ENCODE measurements around the gene JPT2.

The JPT2 gene

DNA sequence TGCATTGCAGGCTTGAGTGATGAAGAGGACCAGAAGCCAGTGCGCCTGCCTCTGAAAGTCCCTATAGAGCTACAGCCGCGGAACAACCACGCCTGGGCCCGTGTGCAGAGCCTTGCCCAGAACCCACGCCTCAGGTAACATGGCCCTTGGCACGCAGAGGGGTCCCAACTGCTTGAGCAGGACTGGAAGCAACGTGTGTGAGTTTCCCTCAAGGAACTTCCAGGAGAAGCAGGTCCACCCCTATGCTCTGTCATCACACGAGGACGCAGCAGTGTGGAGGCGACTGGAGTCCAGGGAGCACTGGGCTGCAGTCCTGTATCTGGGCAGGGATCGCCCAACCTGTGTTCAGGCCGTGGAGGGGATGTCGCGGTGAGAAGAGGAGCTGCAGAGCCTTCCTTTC lies 25.1 kb upstream of the JPT2 start:
- no peaks in the 10 kb centered on the region for H3K27me3 ChIP-seq (replicated peaks; ENCODE audit: control insufficient read depth, insufficient read depth, low read length)
- TF ChIP-seq CTCF (IDR thresholded peaks at IDR 0.05; ENCODE audit: insufficient read depth, low read length, poor library complexity, severe bottlenecking) = no peak
- peaks cover 21% of the 10 kb centered on the region for H3K36me3 ChIP-seq (ENCODE audit: control insufficient read depth, insufficient read depth, low read length)
- no peak overlapping the region for H3K4me3 ChIP-seq (replicated peaks; ENCODE audit: low read depth, low read length)
- no peak for DNase-seq (ENCODE audit: extremely low read depth, insufficient read length)

DNA sequence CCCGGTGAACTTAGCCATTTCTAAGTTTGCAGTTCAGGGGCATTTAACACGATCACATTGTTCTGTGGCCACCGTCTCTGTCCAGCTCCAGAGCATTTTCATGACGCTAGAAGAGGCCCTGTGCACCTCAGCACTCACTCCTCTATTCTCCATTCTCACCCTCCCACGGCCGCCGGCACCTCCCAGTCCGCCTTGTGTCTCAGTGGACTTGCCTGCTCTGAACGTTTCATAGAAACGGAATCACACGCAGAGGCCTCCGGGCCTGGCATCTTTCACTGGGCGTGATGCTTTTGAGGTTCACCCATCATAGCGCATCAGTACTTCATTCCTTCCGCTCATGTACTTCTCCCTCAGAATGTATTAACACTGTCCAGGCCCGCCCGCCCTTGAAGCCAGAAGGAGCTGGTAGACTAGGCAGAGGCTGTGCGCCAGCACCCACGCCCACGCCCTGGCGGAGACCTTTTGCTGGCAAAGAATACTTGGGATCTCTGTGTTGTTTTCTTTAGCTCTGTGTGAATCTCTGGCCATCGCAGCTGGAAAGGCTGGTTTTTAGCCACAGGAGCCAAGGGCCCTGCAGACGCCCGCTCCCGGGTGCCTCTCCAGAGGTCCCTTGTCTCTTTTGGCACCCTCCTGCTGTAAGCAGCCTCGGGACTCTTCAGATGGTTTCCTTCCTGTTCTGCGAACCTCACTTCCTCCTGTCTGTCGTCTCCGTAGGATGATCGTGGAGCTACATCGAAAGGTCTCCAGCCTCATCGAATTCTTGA lies 23.4 kb upstream of the JPT2 start:
- Histone ChIP-seq H3K36me3 (ENCODE audit: control insufficient read depth, insufficient read depth, low read length) (peaks cover 21% of the 10 kb centered on the region), H3K27me3 (replicated peaks; ENCODE audit: control insufficient read depth, insufficient read depth, low read length) (no peaks in the 10 kb centered on the region), H3K4me3 (replicated peaks; ENCODE audit: low read depth, low read length) (no peak overlapping the region)
- no peak for DNase-seq (ENCODE audit: extremely low read depth, insufficient read length)
- no peak for TF ChIP-seq CTCF (IDR thresholded peaks at IDR 0.05; ENCODE audit: insufficient read depth, low read length, poor library complexity, severe bottlenecking)

DNA sequence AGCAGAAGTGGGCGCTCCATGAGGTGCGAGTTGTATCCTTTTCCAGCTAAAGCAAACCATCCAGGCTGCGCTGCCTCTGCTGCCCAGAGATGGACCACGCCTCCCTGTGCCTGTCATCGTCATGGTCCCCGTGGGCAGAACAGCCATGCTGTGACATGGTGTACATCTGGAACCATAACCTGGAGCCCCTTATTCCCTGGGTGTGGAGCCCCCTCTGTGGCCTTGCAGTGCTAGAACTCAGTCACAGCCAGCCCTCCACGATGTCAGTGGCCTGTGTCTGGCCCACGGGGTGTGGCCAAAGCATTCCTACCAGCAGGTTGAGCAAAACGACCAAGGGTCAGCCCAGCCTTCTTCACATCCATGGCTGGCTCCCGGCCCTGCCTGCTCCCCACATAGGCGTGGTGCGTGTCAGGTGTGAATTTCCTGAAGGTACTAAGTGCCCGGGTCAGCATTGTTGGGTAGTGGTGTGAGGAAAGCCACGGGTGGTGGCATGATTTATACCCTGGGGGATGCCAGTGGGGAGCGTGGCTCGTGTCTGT lies 22.7 kb upstream of the JPT2 start:
- no peak for TF ChIP-seq CTCF (IDR thresholded peaks at IDR 0.05; ENCODE audit: insufficient read depth, low read length, poor library complexity, severe bottlenecking)
- Histone ChIP-seq H3K27me3 (replicated peaks; ENCODE audit: control insufficient read depth, insufficient read depth, low read length) (no peaks in the 10 kb centered on the region), H3K4me3 (replicated peaks; ENCODE audit: low read depth, low read length) (no peak overlapping the region), H3K36me3 (ENCODE audit: control insufficient read depth, insufficient read depth, low read length) (peaks cover 25% of the 10 kb centered on the region)
- no peak for DNase-seq (ENCODE audit: extremely low read depth, insufficient read length)

- Histone ChIP-seq H3K4me3 (replicated peaks; ENCODE audit: low read depth, low read length) (no peak overlapping the region), H3K36me3 (ENCODE audit: control insufficient read depth, insufficient read depth, low read length) (peaks cover 22% of the 10 kb centered on the region), H3K27me3 (replicated peaks; ENCODE audit: control insufficient read depth, insufficient read depth, low read length) (no peaks in the 10 kb centered on the region)
- no peak for DNase-seq (ENCODE audit: extremely low read depth, insufficient read length)
- no peak for TF ChIP-seq CTCF (IDR thresholded peaks at IDR 0.05; ENCODE audit: insufficient read depth, low read length, poor library complexity, severe bottlenecking)
Measured at GRCh38 chr16:1655909-1656807, 21.9 kb upstream of the JPT2 start.

- Histone ChIP-seq H3K27me3 (replicated peaks; ENCODE audit: control insufficient read depth, insufficient read depth, low read length) (no peaks in the 10 kb centered on the region), H3K36me3 (ENCODE audit: control insufficient read depth, insufficient read depth, low read length) (peaks cover 22% of the 10 kb centered on the region), H3K4me3 (replicated peaks; ENCODE audit: low read depth, low read length) (no peak overlapping the region)
- DNase-seq (ENCODE audit: extremely low read depth, insufficient read length) = no peak
- no peak for TF ChIP-seq CTCF (IDR thresholded peaks at IDR 0.05; ENCODE audit: insufficient read depth, low read length, poor library complexity, severe bottlenecking)
Measured at GRCh38 chr16:1656808-1657617, 21.1 kb upstream of the JPT2 start.
